Activated CD4-positive, alpha-beta T cell treated with anti-CD3 and anti-CD28 coated beads, Interleukin-2, amount 50 U/mL, for 48 hours (primary cell): ENCODE measurements around the gene APOL4.
"Not testable (repeated sequence)": the region's sequence is repeated elsewhere in the genome, so short reads cannot be mapped to it uniquely, and the experiment has no call there.

ENCODE experiments used
- DNase-seq, 2 experiments: peaks; one replicate each; pipeline ENCODE4 v3.0.0-alpha.2; 2020

Gene APOL4

DNA sequence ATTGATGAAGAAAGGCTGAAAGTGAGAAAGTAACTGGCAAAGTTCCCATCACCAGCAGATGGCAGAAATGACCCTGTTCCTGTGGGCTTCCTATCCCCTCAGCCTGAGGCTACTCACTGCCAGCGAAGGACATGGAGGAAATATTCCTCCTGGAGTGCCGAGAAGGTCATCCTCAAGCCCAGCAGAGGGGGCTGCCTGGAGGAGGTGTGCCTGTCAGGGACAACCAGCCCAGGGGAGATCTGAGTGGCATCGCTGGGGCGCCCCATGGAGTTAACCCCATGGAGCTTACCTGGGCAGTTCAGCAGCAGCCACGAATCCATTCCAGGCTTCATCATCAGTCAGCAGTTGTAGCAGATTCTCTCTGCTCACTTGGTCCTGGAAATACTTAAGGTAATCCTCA, 29.4 kb upstream of the APOL4 start:
- not testable (repeated sequence) for DNase-seq

DNA sequence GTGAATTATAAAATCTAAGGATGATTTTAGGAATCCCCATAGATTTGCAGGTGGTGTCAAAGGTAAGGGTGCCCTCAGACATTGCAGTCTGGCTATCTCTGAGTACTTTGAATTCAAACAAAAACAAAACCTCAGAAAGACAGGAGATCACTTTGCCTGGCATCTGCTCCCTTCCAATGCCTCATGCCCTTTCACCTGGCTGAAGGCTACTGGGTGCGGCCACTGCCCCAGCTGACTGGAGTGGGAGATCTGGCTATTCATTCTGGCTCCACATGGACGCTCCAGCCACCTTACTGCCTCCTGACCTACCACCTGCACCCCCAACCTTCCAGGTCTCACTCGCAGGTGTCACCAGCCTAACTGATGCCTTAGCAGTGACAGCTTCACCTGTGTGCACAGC, 28.0 kb upstream of the APOL4 start:
- DNase-seq = not testable (repeated sequence)

DNA sequence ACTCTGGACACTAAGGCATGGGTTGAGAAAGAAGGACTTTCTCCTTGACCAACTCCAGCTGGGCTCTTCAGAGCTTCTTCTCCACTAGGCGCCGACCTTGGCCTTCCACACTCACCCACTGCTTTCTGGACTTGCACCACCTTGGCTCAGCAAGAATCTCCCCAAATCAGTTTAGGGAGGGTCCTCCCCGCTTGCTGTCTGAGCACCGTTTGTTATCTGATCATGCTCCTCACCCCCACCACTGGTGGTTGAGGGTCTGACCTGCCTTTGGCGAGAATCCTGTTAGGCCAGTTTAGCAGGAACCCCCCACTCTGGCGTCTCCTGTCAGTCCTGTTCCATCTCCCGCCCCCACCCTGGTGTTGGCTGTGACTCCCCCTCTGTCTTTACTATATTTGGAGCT, 27.3 kb upstream of the APOL4 start:
- DNase-seq = no peak

DNA sequence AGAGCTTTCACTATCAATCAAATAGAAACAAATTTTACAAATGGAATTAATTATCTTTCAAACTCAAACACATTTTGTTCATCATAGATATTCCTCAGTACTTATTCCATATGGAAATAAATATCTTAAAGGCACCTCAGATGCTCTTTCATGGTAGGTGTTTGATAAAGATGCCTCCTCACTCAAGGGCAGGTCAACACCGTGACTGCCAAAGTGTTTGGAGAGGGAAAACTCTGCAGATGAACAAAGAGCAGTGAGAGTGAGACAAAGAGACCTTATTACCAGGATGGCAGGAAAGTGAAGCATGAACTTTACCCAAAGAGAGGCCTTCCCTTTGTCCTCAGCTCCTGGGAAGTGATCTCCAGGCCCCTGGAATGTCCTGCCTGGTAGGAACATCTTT, 26.8 kb upstream of the APOL4 start:
- not testable (repeated sequence) for DNase-seq

DNA sequence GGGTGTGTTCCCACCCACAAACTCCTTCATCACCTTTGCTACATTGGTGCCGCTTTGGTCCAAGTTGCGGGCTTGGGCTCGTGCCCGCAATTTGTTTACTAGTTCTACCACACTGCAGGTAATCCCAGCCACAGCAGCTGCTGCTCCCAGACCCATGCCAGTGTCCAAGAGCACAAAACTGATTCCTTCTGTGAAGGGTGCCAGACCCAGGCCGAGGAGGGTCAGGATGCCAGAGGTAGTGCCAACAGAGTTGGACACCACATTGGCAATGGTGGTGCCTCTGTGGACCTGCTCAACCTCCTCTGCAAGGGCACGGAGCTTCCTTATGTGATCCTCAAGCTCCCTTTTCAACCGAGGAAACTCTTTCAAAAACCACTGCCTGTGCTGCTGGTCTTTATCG, 26.2 kb upstream of the APOL4 start:
- DNase-seq = no peak

DNA sequence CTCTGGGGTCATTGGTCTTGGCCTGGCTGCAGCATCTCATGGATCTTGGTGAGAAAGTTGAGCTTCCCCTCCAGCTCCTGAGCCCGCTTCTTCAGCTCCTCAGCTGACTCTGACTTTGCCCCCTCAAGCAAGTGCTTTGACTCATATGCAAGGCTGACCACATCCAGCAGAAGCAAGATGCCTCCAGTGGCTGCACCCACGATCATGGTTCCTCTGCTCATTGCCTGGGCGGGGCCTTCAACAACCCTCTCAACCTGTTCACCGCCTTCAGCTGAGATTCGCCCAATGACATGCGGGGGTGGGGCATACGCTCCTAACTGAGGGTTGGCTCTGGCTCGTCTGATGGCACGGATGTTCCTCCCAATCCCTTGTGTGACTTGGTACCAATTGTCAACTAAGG, 25.8 kb upstream of the APOL4 start:
- no peak for DNase-seq

DNA sequence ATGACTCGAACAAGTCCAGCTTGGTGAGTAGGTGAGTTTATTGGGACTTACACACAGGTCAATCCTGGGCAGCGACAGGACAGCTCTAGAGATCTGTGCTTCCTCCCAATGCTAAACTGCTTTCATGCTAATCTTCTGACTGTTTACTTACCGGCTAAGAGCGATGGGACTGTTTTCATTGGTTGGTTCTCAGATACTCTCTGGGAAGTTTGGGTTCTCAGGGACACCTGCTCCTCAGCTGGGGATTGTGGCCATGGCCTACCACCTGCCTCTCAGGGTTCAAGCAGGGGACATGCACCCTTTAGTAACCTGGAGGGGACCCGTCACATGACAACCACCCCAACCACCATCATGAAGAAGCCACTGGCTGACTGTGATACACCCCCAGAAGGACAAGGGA, 24.6 kb upstream of the APOL4 start:
- no peak for DNase-seq

DNA sequence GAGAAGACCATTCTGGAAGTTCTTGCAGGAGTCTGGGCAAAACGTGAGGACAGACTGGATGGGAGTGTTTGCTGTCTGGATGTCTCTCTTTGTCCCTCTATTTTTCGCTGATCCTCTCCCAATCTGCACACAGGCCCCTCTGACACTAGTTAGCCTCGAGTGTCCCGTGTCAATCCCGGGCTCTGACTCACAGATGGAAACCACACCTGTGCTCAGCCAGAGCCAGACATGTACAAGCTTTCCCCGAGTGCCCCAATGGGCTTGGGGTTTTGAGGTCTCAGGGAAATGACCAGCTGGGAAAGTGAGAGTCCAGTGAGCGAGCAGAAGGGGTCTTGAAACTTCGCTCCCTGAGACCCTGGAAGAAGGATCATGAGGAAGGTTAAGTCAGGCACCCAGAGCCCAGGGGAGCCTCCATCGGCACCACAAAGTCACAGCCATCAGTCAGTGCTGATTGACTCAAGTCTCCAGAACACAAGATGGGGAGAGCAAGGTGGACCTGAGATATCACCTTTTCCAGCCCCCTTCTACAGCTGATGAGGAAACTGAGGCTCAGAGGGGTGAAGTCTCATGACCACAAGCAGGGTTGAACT, 23.8 kb upstream of the APOL4 start:
- no peak for DNase-seq

DNA sequence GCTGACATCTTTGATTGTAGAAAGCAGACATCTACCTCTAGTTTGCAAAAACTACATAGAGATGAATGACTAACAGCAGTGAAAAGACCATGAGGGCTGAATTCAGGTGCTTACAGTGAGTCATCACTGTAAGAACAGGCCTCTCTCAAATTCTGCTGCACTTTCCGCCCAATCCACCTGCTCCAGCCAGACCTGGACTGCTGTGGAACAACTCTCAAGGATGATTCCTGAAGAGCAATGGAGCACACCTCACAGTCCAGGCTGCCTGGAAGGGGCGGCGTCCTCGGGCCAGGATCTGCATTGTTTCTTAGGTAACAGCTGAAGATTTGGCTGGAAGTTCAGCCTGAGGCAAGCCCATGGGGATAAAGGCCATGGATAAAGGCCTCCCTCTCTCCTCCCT, 22.6 kb upstream of the APOL4 start:
- no peak for DNase-seq

DNA sequence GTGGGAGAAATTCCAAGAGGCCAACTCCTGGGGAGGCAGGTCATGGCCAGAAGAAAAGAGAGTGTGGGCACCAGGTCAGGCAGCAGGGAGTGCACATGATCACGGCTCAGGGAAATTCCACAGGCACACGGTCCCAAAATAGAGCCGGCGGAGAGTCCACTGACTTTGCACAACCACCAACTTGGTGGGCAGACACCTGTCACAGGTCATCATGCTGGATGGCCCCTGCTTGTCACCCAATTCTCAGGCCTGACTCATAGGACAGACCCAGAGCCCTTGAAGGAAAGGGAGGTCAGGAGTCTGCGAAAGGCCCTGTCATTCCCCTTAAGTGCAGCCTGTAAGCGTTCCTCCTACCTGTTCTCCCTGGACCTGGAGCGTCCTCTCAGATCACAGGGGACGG, 21.9 kb upstream of the APOL4 start:
- DNase-seq = no peak

DNA sequence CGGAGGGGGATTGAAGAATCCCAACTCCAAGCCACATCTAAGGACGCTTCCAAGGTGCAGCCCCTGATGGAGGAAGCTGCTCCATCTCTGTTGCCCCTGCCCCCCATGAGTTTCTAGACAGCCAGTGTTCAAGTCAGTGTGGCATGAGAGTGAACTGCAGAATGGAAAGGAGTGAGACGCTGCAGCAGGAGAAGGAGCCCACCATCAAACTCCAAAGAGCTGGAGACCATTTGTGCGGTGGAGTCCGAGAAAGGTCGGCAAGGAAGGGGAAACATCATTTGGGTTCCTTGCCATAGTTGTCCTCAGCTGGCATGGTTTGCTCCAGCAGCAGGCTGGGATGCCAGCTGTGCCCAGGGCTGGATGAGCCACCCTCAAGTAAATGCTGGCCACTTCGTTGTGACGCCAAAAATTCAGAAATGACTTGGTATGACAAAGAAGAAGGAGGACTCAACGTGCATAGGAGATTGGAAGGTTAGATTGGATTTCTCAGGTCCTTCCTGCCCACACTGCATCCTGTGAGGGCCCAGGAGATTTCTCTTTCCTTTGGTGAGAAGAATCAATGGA, 21.4 kb upstream of the APOL4 start:
- no peak for DNase-seq

DNA sequence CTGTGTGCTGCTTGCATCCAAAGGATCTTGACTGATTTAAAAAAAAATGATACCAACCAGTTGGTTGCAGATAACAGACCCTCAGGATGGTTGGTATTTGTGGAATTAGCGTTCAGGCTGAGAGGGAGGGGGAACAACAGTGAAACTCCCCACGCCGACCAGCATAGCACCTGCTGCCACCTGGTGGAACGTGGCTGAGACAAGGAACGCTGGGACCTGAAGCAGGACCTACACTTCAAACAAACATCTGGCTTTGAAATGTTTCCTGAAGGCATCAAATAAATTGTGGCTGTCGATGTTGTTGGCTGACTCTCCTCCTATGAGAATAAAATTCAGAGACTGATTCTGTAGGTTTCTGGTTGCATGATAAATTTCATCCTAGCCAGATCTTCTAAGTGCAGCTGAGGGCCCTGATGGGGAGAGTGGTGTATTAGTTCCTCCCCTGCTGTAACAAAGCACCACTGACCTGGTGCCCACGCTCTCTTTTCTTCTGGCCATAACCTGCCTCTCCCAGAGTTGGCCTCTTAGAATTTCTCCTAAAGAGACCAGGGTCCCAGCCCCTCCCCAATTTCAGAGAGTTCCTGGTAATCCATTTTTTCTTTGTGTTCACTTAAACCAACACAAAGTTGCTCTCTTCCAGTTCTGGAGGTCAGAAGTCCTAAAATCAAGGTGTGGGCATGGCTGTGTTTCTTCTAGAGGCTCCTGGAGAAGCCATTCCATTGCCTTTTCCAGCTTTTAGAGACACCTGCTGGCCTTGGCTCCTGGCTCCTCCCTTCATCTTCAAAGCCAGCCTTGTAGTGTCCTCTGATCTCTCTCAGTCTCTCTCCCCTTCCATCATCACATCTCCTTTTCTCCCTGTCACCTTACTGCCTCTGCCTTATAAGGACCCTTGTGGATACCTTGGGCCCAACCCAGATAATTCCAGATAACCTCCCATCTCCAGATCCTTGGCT, 20.5 kb upstream of the APOL4 start:
- DNase-seq = peak; percentile 49 to 65

DNA sequence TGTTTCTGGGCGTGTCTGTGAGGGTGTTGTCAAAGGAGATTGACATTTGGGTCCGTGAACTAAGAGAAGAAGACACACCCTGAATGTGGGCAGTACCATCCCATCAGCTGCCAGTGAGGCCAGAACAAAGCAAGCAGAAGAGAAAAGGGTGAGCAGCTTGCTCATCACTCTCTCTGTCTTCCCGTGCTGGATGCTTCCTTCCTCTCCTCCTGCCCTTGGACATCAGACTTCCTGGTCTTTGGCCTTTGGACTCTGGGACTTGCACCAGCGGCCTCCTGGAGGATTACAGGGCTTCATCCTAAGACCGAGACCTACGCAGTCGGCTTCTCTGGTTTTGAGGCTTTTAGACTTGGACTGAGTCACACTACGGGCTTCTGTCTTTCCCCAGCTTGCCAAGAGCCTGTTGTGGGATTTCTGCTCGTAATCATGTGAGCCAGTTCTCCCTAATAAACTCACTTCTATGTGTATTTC, 18.9 kb upstream of the APOL4 start:
- DNase-seq = no peak

DNA sequence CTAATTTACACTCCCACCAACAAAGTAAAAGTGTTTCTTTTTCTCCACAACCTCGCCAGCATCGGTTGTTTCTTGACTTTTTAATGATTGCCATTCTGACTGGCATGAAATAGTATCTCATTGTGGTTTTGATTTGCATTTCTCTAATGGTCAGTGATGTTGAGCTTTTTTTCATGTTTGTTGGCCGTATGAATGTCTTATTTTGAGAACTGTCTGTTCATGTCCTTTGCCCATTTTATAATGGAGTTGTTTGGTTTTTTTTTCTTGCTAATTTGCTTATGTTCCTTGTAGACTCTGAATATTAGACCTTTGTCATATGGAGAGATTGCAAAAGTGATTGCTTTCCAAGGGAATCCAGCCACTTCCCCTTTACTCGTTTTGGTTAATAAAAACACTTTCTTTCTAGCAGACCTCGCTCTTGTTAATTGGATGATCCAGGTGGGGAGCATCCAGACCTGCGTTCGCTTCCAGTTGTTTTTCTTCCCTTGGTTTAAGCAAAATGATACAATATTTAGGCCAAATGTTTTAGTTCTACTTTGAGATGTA, 17.1 kb upstream of the APOL4 start:
- DNase-seq = no peak

DNA sequence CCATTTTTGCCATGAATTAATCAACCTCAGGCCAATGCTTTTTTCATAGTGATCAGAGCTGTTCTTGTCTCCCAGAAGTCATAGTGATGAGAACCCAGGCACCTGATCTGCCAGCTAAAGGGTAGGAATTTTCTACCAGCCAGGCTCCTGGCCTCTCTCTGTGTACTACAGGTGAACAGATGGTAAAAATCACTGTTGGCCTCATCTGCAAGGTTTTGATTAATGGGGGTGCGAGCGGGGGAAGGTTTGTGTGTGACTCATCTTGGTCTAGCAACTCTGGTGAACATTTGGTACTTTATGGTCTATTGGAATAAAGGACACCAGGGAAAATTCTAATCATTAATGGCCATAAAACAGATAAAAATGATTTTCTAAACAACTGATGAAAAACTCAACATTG, 14.4 kb upstream of the APOL4 start:
- no peak for DNase-seq

DNA sequence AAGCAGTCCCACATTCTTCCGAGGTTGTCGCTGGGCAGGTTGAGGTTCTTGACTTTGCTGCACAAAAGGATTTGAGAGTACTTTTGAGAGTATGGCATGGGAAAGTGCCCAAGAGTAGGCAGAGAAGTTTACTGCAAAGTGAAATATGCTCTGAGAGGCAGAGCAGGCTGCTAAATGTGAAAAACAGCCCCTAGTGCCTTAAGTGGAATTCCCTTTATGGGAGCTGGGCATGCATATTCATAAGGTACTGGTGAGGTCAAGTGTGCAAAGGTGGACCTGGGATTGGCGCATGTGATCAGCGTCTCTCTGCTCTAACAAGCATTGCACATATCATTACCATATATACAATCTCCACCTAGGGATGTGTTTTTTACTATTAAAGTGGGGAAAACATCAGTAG, 12.0 kb upstream of the APOL4 start:
- DNase-seq = no peak

DNA sequence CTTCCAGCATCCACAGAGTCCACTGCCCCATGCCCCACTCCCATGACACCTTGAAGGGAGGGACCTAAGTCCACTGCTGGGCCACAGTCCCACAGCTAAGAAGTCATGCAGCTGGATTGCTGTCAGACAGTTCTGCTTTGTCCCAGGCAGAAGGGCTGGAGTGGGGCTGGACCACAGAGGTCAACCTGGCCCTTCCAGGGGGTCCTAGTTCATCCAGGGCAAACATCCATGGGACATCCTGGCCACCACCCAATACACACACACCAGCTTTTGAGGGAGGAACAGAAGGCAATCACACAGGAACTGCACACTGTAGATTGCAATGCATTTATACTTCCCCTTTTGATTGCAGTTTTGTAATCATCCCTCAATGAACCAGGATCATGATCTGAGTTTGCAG, 11.3 kb upstream of the APOL4 start:
- DNase-seq = no peak

DNA sequence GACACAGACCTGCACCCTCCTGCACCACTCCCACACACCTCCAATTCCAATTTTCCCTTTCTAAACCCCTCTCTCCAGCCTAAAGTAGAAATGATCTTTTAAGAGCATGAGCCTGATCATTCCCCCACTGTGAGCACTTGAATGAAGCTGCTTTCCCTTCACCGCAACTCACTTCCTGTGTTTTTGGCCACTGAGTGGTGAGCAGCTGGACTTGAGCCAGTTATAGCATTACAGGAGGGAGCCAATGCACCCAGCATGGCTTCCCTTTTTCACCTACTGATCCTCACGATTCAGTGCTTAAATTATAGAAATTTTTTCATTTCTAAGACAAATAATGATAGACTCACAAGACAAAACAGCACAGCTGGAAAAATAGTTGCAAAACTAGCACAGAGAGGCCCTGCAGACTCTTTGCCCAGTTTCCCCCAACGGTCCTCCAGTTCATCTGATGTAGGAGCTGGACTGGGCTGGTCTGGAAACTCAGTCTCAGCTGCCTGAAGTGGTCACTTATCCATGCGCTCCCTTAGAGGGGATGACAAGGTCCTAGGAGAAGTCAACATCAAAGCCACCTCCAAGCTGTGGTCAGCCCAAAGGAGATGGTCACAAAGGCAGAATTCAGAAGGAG, 9.7 kb upstream of the APOL4 start:
- DNase-seq = no peak

DNA sequence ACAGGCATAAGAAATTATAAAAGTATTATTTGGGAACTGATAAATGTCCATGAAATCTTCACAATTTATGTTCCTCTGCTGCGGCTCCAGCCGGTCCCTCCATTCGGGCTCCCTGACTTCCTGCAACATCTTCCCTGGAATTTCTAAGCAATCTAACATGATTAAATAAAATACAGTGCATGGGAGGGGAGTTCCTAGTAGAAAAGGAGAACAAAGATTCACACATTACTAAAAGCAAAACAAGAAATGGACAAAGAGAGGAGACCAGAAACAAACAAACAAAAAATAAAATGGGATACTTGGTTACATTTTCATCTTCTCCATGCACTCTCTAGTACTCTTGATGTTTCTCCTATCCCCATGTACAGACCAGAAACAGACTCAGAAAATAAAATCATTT, 8.6 kb upstream of the APOL4 start:
- DNase-seq = no peak

DNA sequence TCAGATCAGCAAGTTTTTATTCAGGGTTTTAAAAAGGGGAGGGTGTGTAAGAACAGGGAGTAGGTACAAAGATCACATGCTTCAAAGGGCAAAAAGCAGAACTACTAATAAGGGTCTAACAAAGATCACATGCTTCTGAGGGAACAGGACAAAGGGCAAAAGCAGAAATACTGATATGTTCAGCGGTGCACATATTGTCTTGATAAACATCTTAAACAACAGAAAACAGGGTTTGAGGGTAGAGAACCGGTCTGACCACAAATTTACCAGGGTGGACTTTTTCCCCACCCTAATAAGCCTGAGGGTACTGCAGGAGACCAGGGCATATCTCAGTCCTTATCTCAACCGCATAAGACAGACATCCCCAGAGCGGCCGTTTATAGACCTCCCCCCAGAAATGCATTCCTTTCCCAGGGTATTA, 7.9 kb upstream of the APOL4 start:
- DNase-seq = not testable (repeated sequence)

DNA sequence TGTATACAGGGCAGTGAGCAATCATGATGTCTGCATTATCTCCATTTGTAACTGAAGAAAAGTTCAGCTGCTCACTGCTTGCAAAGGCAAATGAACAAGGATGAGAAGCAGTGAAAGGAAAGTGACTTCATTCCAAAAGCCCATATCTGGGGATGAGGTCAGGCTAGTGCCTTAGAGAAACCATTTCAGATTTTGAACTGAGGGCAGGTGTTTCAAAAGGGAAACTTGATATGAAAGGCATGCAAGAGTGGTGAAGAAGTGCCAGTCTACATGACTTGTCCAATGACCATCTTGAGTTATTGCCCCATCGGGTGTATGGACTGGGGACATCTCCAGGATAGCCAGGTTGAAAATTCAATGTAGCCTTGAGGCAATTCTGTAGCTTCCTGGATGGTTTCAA, 7.3 kb upstream of the APOL4 start:
- no peak for DNase-seq

DNA sequence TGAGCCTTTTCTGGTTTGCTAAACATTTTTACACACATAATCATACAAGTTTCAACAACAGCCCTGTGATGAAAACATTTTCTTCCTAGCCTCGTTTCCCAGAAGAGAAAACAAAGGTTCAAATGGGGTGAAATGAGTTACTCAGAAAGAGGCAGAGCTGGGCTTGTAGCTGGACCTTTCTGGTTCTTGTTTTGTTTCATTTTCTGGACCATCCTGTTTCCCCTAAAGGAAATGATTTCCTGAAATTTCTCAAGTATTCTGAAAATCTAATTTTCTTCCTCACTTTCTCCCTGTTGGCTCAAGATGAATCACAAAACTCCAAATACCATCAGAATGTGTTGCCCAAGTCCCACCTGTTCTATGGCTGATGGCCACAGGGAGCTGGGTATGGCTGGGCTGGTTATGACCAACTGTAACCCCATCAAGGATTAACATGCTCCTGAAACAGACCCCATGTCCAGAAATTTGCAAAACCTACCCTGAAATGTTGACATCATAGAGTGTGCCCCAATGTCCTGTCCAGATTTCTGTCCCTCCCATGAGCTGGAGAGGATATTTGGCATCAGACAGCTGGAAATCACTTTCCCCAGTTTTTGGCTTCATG, 6.7 kb upstream of the APOL4 start:
- DNase-seq = no peak

DNA sequence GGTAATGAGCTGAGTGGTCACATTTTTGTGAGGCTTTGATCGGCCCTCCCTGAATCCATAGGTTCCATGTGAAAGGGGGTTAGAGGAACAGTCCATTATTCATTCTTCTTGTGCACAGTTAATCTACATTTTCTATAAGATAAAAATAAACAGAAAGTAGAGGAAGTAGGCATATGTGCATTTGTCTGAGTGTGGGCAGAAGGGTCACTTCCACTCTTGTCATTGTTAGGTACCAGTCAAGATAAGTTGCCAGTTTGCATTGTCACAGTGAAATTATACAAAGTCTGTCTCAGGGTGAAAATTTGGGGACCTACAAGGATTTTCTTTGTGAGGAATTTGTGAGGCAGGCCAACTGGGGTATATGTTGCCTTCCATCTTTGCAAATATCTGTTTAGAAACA, 4.6 kb upstream of the APOL4 start:
- DNase-seq = no peak
